MM.1S (cell line): ENCODE results near the gene NTRK1.

Experiments used
- EZH2 ChIP-seq: fragments of 300-600 bp; sonication (generic); optimal IDR thresholded peaks from 2 replicates; pipeline ENCODE3; 2017; ENCODE audit warnings: low read depth, mild to moderate bottlenecking, antibody characterized with exemption, low read length, mixed read lengths
- EZH2phosphoT487 ChIP-seq: fragments of 300-600 bp; sonication (generic); IDR thresholded peaks from 2 replicates; pipeline ENCODE4 v1.6.1; 2018; ENCODE audit warnings: antibody characterized with exemption, low read length
- TF ChIP-seq, protein P1 (sequence below): fragments of 300-600 bp; sonication (generic); IDR thresholded peaks from 2 replicates; pipeline ENCODE4 v1.5.1; 2016; ENCODE audit warnings: antibody characterized with exemption, low read length, mixed read lengths

DNA sequence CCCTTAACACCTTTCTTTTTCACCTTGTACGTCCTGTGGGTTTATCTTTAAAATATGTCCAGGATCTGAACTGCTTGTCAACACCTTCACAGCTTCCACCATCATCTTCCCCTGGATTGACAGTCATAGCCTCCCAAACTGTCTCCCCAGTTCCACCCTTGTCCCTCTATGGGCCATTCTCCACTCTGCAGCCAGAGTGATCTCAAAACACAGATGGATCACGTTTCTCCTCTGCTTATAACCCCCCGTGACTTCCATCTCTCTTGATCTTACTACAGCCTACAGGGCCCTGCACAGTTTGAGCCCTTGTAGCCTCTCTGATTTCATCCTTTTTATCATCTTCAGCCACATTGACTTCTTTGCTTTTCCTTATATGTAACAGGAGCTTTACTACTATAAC lies 6.0 kb upstream of the NTRK1 start:
- TF ChIP-seq, protein P1, sequence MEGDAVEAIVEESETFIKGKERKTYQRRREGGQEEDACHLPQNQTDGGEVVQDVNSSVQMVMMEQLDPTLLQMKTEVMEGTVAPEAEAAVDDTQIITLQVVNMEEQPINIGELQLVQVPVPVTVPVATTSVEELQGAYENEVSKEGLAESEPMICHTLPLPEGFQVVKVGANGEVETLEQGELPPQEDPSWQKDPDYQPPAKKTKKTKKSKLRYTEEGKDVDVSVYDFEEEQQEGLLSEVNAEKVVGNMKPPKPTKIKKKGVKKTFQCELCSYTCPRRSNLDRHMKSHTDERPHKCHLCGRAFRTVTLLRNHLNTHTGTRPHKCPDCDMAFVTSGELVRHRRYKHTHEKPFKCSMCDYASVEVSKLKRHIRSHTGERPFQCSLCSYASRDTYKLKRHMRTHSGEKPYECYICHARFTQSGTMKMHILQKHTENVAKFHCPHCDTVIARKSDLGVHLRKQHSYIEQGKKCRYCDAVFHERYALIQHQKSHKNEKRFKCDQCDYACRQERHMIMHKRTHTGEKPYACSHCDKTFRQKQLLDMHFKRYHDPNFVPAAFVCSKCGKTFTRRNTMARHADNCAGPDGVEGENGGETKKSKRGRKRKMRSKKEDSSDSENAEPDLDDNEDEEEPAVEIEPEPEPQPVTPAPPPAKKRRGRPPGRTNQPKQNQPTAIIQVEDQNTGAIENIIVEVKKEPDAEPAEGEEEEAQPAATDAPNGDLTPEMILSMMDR: 0 out of 2 replicates have a peak, but pooled peaks have one; percentile 5
- TF ChIP-seq EZH2 (no peak), EZH2phosphoT487 (no peak)
